ENCODE results near the gene NLRP3. TPM values are rescaled to one million over a fixed set of nuclear protein-coding genes. Genes with fewer than 3 reads are reported as not detected.

NLRP3 gene
- total and polyA plus RNA-seq, 9 of the 15 experiments (the other 6 are each of a cell fraction or from before 2014, with no cell fraction given) = not detected

GRCh38 chr1:247459507-247459906, 43.5 kb downstream of the NLRP3 start:
- no peak for ATAC-seq

More at GRCh38 chr1:247459507-247459906, 43.5 kb downstream of the NLRP3 start:
- intact Hi-C loops (cut with micrococcal nuclease) (no loop called here), in situ Hi-C loops (cut with MboI) (no loop called here)
- ChIA-PET CTCF (ENCODE audit: low intra/inter-chr PET ratio) (interaction anchor here (0.7 kb wide), 1 partner anchor 36 kb away, joined by 3 read pairs; no protein-coding TSS in a partner anchor), POLR2A (no interaction called here)
- no peaks in the 10 kb centered on the region for H3K4me1 ChIP-seq (replicated peaks in 1 of 2; ENCODE audit: control insufficient read depth in 2 of 2, insufficient read depth in 2 of 2, low read length in 2 of 2)
- peaks cover 26 to 28% of the 10 kb centered on the region in 2 experiments; a peak in 3 of 5 replicates for H3K27me3 ChIP-seq (ENCODE audit: control insufficient read depth in 2 of 2, insufficient read depth in 2 of 2, low read length in 2 of 2)
- H3K9me3 ChIP-seq (replicated peaks; ENCODE audit: control insufficient read depth, insufficient read depth, low read depth, low read length) = no peaks in the 10 kb centered on the region
- H3K4me2 ChIP-seq (ENCODE audit: insufficient read depth, low read length) = no peak overlapping the region
- H3K27ac ChIP-seq (ENCODE audit: extremely low read depth, low read depth, low read length) = no peak overlapping the region
- no peaks in the 10 kb centered on the region for H3K79me2 ChIP-seq (ENCODE audit: control insufficient read depth, insufficient read depth, low read length)
- no peaks in the 10 kb centered on the region for H3K9me1 ChIP-seq (ENCODE audit: control insufficient read depth, insufficient read depth, low read length)
- DNase-seq (ENCODE audit: extremely low read depth in 1 of 4, low spot score in 3 of 4) = no peak
- H3K9ac ChIP-seq (ENCODE audit: insufficient read depth in 1 of 2, low read depth in 2 of 2, low read length in 2 of 2) = no peak overlapping the region
- WGBS (ENCODE audit: insufficient coverage, low coverage, missing lambda C conversion rate) = 0% methylated on average over 7 of the region's 7 CpGs
- H3K36me3 ChIP-seq (ENCODE audit: control insufficient read depth, insufficient read depth, low read length) = no peaks in the 10 kb centered on the region
- H2AFZ ChIP-seq (ENCODE audit: low read depth, low read length) = no peak overlapping the region
- H3K4me3 ChIP-seq = no peak overlapping the region
- no peak for FAIRE-seq
- H4K20me1 ChIP-seq (replicated peaks; ENCODE audit: control insufficient read depth, insufficient read depth, low read length) = no peaks in the 10 kb centered on the region
- no peak for TF ChIP-seq RAD51 (IDR thresholded peaks at IDR 0.05; ENCODE audit: borderline replicate concordance, low read depth)
- TF ChIP-seq ZNF347 (CRISPR knock-in tag; IDR thresholded peaks at IDR 0.05; ENCODE audit: low read depth) = no peak
- no peak for TF ChIP-seq TGIF2 (CRISPR knock-in tag; IDR thresholded peaks at IDR 0.05)
- no peak for TF ChIP-seq ATF1 (CRISPR knock-in tag; IDR thresholded peaks at IDR 0.05)
- TF ChIP-seq ATF1 (tag; IDR thresholded peaks at IDR 0.05) = no peak
- TF ChIP-seq NFE2L1 (tag; IDR thresholded peaks at IDR 0.05; ENCODE audit: borderline replicate concordance, low read depth) = no peak
- TF ChIP-seq NFXL1 (CRISPR knock-in tag; IDR thresholded peaks at IDR 0.05) = no peak
- no peak for TF ChIP-seq EGR1 (conservative IDR thresholded peaks at IDR 0.05)
- TF ChIP-seq E2F3 (CRISPR knock-in tag; IDR thresholded peaks at IDR 0.05) = no peak
- TF ChIP-seq MTA3 (IDR thresholded peaks at IDR 0.05; ENCODE audit: borderline replicate concordance) = no peak
- no peak for TF ChIP-seq FOS (IDR thresholded peaks at IDR 0.05; ENCODE audit: extremely low read depth, insufficient read length)
- no peak for TF ChIP-seq CBX8 (IDR thresholded peaks at IDR 0.05; ENCODE audit: borderline replicate concordance, extremely low read depth, low read depth, low read length, poor library complexity, severe bottlenecking)
- no peak for TF ChIP-seq CUX1 (CRISPR knock-in tag; IDR thresholded peaks at IDR 0.05)
- TF ChIP-seq TCF15 (CRISPR knock-in tag; IDR thresholded peaks at IDR 0.05) = no peak
- BruUV-seq (replicated peaks) = no TSS peak

All from K562 (cell line).